AG09309 (cell line): Measurements from ENCODE around the gene EME1.
"Not testable (repeated sequence)": the region's sequence is repeated elsewhere in the genome, so short reads cannot be mapped to it uniquely, and the experiment has no call there.

Experiments used
- DNase-seq: peaks from one replicate; pipeline ENCODE4 v3.0.0-alpha.2; 2010; ENCODE audit warnings: low read depth
- H3K4me3 ChIP-seq: 2 replicates; pipeline ENCODE4 v1.5.1; 2011; ENCODE audit warnings: mild to moderate bottlenecking, low read depth, low read length, moderate library complexity; ENCODE audit not compliant: control insufficient read depth
- CTCF ChIP-seq: IDR thresholded peaks from 2 replicates; pipeline ENCODE4 v1.5.1; 2011; ENCODE audit warnings: mild to moderate bottlenecking, low read depth, low read length, inconsistent platforms; ENCODE audit not compliant: insufficient read depth, control insufficient read depth; ENCODE audit errors: missing control alignments

Gene EME1

GRCh38 chr17:50392621-50393020, 19.6 kb downstream of the EME1 start:
- H3K4me3 ChIP-seq, result no peak overlapping the region
- DNase-seq, result no peak
- TF ChIP-seq CTCF, result no peak

- TF ChIP-seq CTCF, result no peak
- no peak overlapping the region for H3K4me3 ChIP-seq
- DNase-seq, result no peak
These were observed 20.7 kb downstream of the EME1 start for GRCh38 chr17:50393700-50394099.

- no peak for DNase-seq
- peak overlapping the region; percentile 87 for H3K4me3 ChIP-seq
- no peak for TF ChIP-seq CTCF
These were observed 21.7 kb downstream of the EME1 start for GRCh38 chr17:50394711-50395110.

- H3K4me3 ChIP-seq, result peak overlapping the region; percentile 87
- no peak for TF ChIP-seq CTCF
- peak; percentile 17 for DNase-seq
These were observed 23.5 kb downstream of the EME1 start for GRCh38 chr17:50396261-50397110.

- peak; percentile 95 for TF ChIP-seq CTCF
- peak within 1 kb of the TSS; percentile 87 for H3K4me3 ChIP-seq
- DNase-seq, result peak; percentile 29
These were observed 24.3 kb downstream of the EME1 start, which contains the start of gene LRRC59 for GRCh38 chr17:50397111-50397918. Gene LRRC59 (minus strand): TSS chr17:50397523. CDS start chr17:50397317, 206 bp downstream.

GRCh38 chr17:50397919-50398285, 24.9 kb downstream of the EME1 start:
- TF ChIP-seq CTCF, result no peak
- H3K4me3 ChIP-seq, result no peak overlapping the region
- DNase-seq, result no peak

GRCh38 chr17:50398672-50399071, 25.6 kb downstream of the EME1 start:
- not testable (repeated sequence) for DNase-seq, H3K4me3 ChIP-seq

- not testable (repeated sequence) for DNase-seq, H3K4me3 ChIP-seq
These were observed 26.6 kb downstream of the EME1 start for GRCh38 chr17:50399591-50399990.

GRCh38 chr17:50405351-50405750, 32.3 kb downstream of the EME1 start:
- not testable (repeated sequence) for DNase-seq, H3K4me3 ChIP-seq
